HFF-Myc (cell line): ENCODE data around the gene GPSM3.

Source experiments
- DNase-seq: peaks from one replicate; pipeline ENCODE4 v3.0.0-alpha.2; 2011; ENCODE audit warnings: low read depth; ENCODE audit errors: extremely low read depth
- H3K4me3 ChIP-seq: replicated peaks from 2 replicates; pipeline ENCODE4 v1.5.1; 2011; ENCODE audit warnings: low read depth, mild to moderate bottlenecking, control low read depth, low read length
- TF ChIP-seq, protein P1 (sequence below): IDR thresholded peaks from 2 replicates; pipeline ENCODE4 v1.5.1; 2012; ENCODE audit warnings: mild to moderate bottlenecking, low read depth, low read length, control low read depth; ENCODE audit errors: missing control alignments

Gene GPSM3

DNA sequence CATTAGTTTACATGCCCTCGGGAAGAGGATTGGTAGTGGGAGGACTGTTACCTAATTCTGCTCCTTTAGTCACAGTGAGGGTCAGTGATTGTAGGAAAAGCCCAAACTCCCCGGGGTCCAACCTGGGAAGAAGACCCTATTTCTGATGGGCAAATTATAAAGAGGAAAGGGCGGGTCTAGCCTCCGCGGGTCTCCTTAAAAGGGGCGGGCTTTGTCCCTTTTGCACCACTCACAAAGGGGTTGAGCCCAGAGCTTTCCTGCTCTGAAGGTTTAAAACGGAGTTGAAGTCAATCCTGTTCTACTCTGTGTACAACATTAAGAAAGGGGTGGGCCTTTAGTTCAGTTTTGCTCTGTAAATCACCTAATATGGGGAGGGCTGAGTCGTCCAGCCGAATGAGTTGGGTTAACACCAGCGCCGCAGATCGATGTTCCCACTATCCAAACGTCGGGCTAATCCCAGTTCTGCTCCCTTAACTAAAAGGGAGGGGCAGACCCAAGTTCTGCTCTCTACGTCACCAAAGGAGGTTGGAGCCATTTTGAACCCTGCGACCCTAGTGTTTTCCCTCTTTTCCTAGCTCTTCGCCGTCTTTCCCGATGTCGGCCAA is 15.2 kb downstream of the GPSM3 start:
- TF ChIP-seq, protein P1, sequence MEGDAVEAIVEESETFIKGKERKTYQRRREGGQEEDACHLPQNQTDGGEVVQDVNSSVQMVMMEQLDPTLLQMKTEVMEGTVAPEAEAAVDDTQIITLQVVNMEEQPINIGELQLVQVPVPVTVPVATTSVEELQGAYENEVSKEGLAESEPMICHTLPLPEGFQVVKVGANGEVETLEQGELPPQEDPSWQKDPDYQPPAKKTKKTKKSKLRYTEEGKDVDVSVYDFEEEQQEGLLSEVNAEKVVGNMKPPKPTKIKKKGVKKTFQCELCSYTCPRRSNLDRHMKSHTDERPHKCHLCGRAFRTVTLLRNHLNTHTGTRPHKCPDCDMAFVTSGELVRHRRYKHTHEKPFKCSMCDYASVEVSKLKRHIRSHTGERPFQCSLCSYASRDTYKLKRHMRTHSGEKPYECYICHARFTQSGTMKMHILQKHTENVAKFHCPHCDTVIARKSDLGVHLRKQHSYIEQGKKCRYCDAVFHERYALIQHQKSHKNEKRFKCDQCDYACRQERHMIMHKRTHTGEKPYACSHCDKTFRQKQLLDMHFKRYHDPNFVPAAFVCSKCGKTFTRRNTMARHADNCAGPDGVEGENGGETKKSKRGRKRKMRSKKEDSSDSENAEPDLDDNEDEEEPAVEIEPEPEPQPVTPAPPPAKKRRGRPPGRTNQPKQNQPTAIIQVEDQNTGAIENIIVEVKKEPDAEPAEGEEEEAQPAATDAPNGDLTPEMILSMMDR, result no peak
- no peak for DNase-seq
- H3K4me3 ChIP-seq, result peak overlapping the region; percentile 90

DNA sequence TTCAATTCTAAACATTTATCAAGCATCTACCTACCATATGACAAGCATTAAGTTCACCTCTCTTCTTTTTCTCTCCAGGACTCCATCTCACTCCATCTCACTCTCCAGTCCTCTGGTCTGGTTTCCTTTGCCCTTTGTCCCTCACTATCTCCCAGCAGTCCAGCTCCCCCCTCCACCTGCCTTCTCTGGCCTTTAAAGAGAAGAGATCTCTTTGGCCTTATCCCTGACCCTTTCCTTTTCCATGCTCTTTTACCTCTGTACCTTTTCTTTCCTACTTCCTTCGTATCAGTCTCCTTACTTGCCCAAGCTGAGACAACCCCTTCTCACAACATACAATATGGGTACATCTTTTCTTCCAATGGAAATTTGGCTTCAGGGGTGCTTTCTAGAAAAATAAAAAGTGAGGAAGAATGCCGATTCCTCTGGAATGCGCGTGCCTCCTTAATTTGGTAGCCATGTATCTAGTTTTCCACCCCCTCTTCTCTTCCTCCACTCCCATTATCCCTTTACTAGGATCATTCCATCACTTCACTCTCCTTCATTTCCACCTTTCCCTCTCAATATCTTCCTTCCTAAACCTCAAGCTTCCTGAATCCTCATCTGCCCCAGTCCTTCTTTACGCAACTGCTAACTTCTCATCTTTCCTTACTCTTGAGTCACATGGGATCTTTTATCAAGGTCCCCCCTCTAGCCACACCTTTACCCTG is 15.8 kb downstream of the GPSM3 start:
- peak overlapping the region; percentile 90 for H3K4me3 ChIP-seq
- DNase-seq, result no peak
- TF ChIP-seq, protein P1, result no peak

DNA sequence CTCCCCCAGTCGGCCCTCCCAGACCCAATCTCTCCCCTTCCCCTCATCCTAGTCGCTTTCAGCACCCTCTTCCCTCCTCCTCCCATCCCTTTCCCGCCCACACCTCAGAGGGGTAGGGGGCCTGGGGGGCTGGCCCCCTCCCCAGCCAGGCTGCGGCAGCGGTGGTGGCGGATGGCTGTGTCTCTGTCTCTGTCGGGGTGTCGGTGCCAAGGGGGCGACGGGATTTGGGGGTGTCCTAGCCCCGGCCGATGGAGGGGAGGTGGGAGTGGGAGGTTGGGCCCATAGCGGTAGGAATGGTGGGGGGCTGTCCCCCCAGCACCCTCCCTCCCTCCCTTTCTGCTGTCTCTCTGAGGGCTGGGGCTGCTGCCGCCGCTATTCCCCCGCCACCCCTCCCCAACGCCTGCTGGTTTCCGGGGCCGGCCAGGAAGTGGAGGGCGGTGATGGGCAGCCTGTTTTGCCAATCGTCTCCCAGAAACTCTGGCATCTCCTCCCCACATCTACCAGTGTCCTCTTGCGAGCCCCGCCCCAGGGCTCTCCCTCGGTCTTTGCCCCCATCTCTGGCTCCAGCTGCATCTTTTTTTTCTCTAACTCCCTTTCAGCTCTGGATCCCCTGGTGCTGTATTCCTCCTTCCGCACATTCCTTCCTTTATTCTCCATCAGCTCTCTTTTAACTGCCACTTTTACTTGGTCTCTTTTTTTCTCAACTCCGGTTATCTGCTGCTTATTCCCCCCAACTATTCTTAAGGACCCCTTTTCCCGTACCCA is 16.6 kb downstream of the GPSM3 start, which contains the start of gene AGPAT1:
Gene AGPAT1, minus strand, starts transcription at position 374 of the 765 bp plus-strand sequence. CDS start 4,588 bp downstream, outside the sequence.
- TF ChIP-seq, protein P1, result no peak
- peak; percentile 96 for DNase-seq
- peak within 1 kb of the TSS; percentile 90 for H3K4me3 ChIP-seq

DNA sequence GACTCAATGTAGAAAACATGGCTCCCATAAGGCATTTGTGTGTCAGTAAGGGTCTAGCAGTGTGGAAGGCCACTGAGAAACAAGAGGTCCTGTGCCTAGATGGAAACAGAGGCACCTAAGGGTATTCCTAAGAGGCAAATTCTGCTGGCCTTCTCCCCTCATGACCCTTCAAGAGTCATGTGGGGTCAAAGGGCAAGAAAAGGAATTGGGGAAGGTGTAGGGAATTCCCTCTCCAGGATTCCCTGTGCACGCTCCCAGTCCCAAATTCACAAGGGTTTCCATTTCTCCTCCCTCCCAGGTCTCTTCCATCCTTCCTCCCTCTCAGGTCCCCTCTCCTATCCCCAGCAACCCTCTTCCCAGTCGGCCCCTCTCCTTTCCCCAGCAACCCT is 17.1 kb downstream of the GPSM3 start:
- peak overlapping the region; percentile 90 for H3K4me3 ChIP-seq
- TF ChIP-seq, protein P1, result no peak
- no peak for DNase-seq

DNA sequence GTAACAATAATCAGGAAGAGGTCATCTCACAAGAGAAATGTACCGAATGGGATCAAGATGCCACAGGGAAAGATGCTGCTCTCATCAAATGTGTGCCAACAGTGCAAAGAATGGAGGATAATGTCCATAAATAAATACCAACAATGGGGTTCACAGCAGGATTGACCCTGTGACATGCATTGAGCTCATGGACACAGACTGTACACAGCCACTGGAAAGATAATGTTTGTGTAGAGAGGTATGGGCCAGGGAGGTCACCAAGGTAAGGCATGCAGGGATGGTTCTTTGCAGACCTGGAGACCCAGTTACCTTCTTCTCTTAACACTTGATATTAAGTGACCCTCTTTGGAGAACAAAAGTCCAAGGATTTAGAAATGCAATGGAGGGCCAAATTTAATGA is 18.0 kb downstream of the GPSM3 start:
- peak overlapping the region; percentile 90 for H3K4me3 ChIP-seq
- DNase-seq, result no peak
- TF ChIP-seq, protein P1, result no peak

DNA sequence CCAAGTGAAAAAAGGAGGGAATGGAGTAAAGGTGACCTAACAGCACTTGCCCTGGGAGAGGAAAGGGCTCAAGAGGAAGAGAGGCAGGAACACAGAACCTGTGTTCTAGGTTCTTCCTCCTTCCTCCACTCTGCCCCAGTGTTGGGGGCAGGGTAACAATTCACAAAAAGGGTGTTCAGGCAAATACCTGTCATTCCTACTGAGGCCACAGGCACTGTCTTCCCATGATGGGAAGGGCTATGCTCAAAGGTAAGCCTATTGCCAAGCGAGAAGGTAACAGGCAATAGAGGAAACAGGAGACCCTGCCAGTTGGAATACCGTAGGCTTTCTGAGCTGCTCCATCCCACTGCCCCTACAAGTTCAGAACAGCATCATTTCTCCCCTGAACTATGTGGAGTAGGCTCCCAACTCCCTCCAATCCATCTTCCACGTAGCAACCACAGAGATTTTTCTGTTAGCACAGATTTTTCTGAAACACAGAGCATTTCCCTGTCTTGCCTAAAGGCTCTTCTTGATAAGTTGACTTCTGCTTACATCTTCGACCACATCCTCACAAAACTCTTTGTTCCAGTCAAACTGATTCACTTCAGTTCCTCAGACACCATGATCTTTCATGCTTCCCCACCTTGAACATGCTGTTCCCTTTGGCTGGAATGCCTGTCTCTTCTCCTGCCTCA is 19.3 kb downstream of the GPSM3 start:
- TF ChIP-seq, protein P1, result no peak
- DNase-seq, result no peak
- H3K4me3 ChIP-seq, result no peak overlapping the region
